HG03060 (cell line): ENCODE data around the gene HK1.

Experiments
- ATAC-seq: cut with Tn5 transposase; IDR thresholded peaks from one replicate; pipeline ENCODE4 v1.9.1; 2021; ENCODE audit warnings: low read depth, moderate number of reproducible peaks; ENCODE audit not compliant: unreplicated experiment

HK1 gene

GRCh38 chr10:69414036-69415018 lies 136.0 kb downstream of the HK1 start:
- no peak for ATAC-seq

GRCh38 chr10:69415049-69415448 lies 136.8 kb downstream of the HK1 start:
- ATAC-seq: no peak

- no peak for ATAC-seq
Observed at GRCh38 chr10:69415951-69416350, 137.7 kb downstream of the HK1 start.

- ATAC-seq: no peak
Observed at GRCh38 chr10:69416695-69417094, 138.4 kb downstream of the HK1 start, which contains the start of gene TACR2. Gene TACR2 (minus strand): TSS chr10:69416918. CDS start chr10:69416323, 595 bp downstream.

GRCh38 chr10:69417542-69417941 lies 139.2 kb downstream of the HK1 start:
- ATAC-seq: no peak

GRCh38 chr10:69418052-69418752 lies 139.9 kb downstream of the HK1 start:
- ATAC-seq: no peak

GRCh38 chr10:69419096-69419743 lies 140.9 kb downstream of the HK1 start:
- no peak for ATAC-seq

GRCh38 chr10:69419744-69420126 lies 141.4 kb downstream of the HK1 start:
- ATAC-seq: no peak

- no peak for ATAC-seq
Observed at GRCh38 chr10:69421611-69422308, 143.5 kb downstream of the HK1 start.

GRCh38 chr10:69422676-69423075 lies 144.4 kb downstream of the HK1 start:
- no peak for ATAC-seq

GRCh38 chr10:69425041-69425440 lies 146.7 kb downstream of the HK1 start:
- ATAC-seq: no peak

- no peak for ATAC-seq
Observed at GRCh38 chr10:69425511-69426298, 147.4 kb downstream of the HK1 start.

GRCh38 chr10:69426376-69426727 lies 148.1 kb downstream of the HK1 start:
- no peak for ATAC-seq

GRCh38 chr10:69428165-69428564 lies 149.9 kb downstream of the HK1 start:
- no peak for ATAC-seq

GRCh38 chr10:69434169-69434568 lies 155.9 kb downstream of the HK1 start:
- ATAC-seq: no peak

GRCh38 chr10:69434926-69435325 lies 156.6 kb downstream of the HK1 start:
- ATAC-seq: no peak

- ATAC-seq: no peak
Observed at GRCh38 chr10:69435966-69436520, 157.7 kb downstream of the HK1 start.

GRCh38 chr10:69437321-69438259 lies 159.3 kb downstream of the HK1 start:
- no peak for ATAC-seq
